H9 (cell line): ENCODE measurements around the gene ALB. TPM values are rescaled to one million over a fixed set of nuclear protein-coding genes. Genes with fewer than 3 reads are reported as not detected.

Experiments used
- DNase-seq: peaks from one replicate; pipeline ENCODE4 v3.0.0-alpha.2; 2017
- H2AFZ ChIP-seq: one replicate; pipeline ENCODE4 v1.6.1; 2013; ENCODE audit warnings: mild to moderate bottlenecking, low read length, control low read depth, moderate library complexity
- H2AK5ac ChIP-seq: 2 replicates; pipeline ENCODE4 v1.6.1; 2013; ENCODE audit warnings: low read length, control low read depth, mixed read lengths; ENCODE audit not compliant: insufficient read length
- H2BK120ac ChIP-seq: one replicate; pipeline ENCODE4 v1.6.1; 2013; ENCODE audit warnings: low read depth, mild to moderate bottlenecking, low read length, control low read depth, inconsistent platforms; ENCODE audit not compliant: poor library complexity, severe bottlenecking
- H2BK12ac ChIP-seq: 2 replicates; pipeline ENCODE4 v1.6.1; 2013; ENCODE audit warnings: low read length, control low read depth, mixed read lengths, low read depth; ENCODE audit not compliant: insufficient read length
- H2BK15ac ChIP-seq: 2 replicates; pipeline ENCODE4 v1.6.1; 2013; ENCODE audit warnings: low read depth, low read length, control low read depth
- H2BK20ac ChIP-seq: one replicate; pipeline ENCODE4 v1.6.1; 2013; ENCODE audit warnings: low read depth, mild to moderate bottlenecking, low read length, control low read depth, inconsistent platforms; ENCODE audit not compliant: poor library complexity, severe bottlenecking
- H2BK5ac ChIP-seq: 2 replicates; pipeline ENCODE4 v1.6.1; 2013; ENCODE audit warnings: low read length, control low read depth, mixed read lengths; ENCODE audit not compliant: insufficient read length
- H3K14ac ChIP-seq: 2 replicates; pipeline ENCODE4 v1.6.1; 2013; ENCODE audit warnings: low read length, control low read depth; ENCODE audit not compliant: insufficient read depth
- H3K18ac ChIP-seq: 2 replicates; pipeline ENCODE4 v1.6.1; 2013; ENCODE audit warnings: low read depth, mild to moderate bottlenecking, mixed read lengths, low read length, control low read depth; ENCODE audit not compliant: insufficient read length
- H3K23ac ChIP-seq: 2 replicates; pipeline ENCODE4 v1.6.1; 2013; ENCODE audit warnings: low read length, control low read depth, mixed read lengths, low read depth; ENCODE audit not compliant: insufficient read length
- H3K23me2 ChIP-seq: 2 replicates; pipeline ENCODE4 v1.6.1; 2013; ENCODE audit warnings: low read depth, mild to moderate bottlenecking, mixed read lengths, low read length, control low read depth; ENCODE audit not compliant: insufficient read length, poor library complexity, severe bottlenecking
- H3K27ac ChIP-seq: 2 replicates; pipeline ENCODE4 v1.5.1; 2013; ENCODE audit warnings: low read length, control low read depth, mixed read lengths, low read depth; ENCODE audit not compliant: insufficient read length
- H3K27me3 ChIP-seq: 2 replicates; pipeline ENCODE4 v1.6.1; 2013; ENCODE audit warnings: low read length, control low read depth, inconsistent platforms; ENCODE audit not compliant: insufficient read depth
- H3K4ac ChIP-seq: 2 replicates; pipeline ENCODE4 v1.6.1; 2013; ENCODE audit warnings: low read depth, mild to moderate bottlenecking, control low read depth, inconsistent platforms, low read length, moderate library complexity
- H3K4me1 ChIP-seq: 2 replicates; pipeline ENCODE4 v1.6.1; 2013; ENCODE audit warnings: low read length, control low read depth, inconsistent platforms; ENCODE audit not compliant: insufficient read depth
- H3K4me2 ChIP-seq: 2 replicates; pipeline ENCODE4 v1.6.1; 2013; ENCODE audit warnings: low read length, control low read depth, mixed read lengths; ENCODE audit not compliant: insufficient read length, insufficient read depth
- H3K56ac ChIP-seq: 2 replicates; pipeline ENCODE4 v1.6.1; 2013; ENCODE audit warnings: low read depth, mild to moderate bottlenecking, mixed read lengths, low read length, control low read depth; ENCODE audit not compliant: insufficient read length
- H3K79me1 ChIP-seq: 2 replicates; pipeline ENCODE4 v1.6.1; 2013; ENCODE audit warnings: low read depth, mild to moderate bottlenecking, moderate library complexity, low read length, control low read depth, inconsistent platforms; ENCODE audit not compliant: insufficient read depth, poor library complexity, severe bottlenecking
- H3K79me2 ChIP-seq: 2 replicates; pipeline ENCODE4 v1.6.1; 2013; ENCODE audit warnings: low read length, control low read depth, inconsistent platforms; ENCODE audit not compliant: insufficient read depth
- H3K9ac ChIP-seq: 2 replicates; pipeline ENCODE4 v1.6.1; 2013; ENCODE audit warnings: low read length, control low read depth, mixed read lengths; ENCODE audit not compliant: insufficient read length; ENCODE audit errors: extremely low read depth
- H3K9me3 ChIP-seq: one replicate; pipeline ENCODE4 v1.6.1; 2013; ENCODE audit warnings: low read depth, low read length, inconsistent platforms; ENCODE audit not compliant: control insufficient read depth
- H3T11ph ChIP-seq: one replicate; pipeline ENCODE4 v1.6.1; 2013; ENCODE audit warnings: mild to moderate bottlenecking, low read length, control low read depth, inconsistent platforms
- H4K20me1 ChIP-seq: one replicate; pipeline ENCODE4 v1.6.1; 2013; ENCODE audit not compliant: control insufficient read depth, insufficient read length, insufficient read depth
- H4K5ac ChIP-seq: 2 replicates; pipeline ENCODE4 v1.6.1; 2013; ENCODE audit warnings: low read depth, mild to moderate bottlenecking, mixed read lengths, low read length, control low read depth; ENCODE audit not compliant: insufficient read length
- H4K8ac ChIP-seq: replicated peaks from 2 replicates; pipeline ENCODE4 v1.6.1; 2013; ENCODE audit warnings: low read length, control low read depth, mixed read lengths, low read depth; ENCODE audit not compliant: insufficient read length
- H4K91ac ChIP-seq: 2 replicates; pipeline ENCODE4 v1.6.1; 2013; ENCODE audit warnings: low read depth, mild to moderate bottlenecking, moderate library complexity, mixed read lengths, low read length, control low read depth; ENCODE audit not compliant: insufficient read length
- H3K27ac Mint-ChIP-seq, 3 experiments: 2 replicates in 2 of 3; 3 replicates in 1 of 3; pipeline ENCODE4 v1.8.0; 2020 to 2021; ENCODE audit warnings: mixed read lengths in 3 of 3, mild to moderate bottlenecking in 1 of 3, moderate library complexity in 1 of 3
- H3K27me3 Mint-ChIP-seq: 2 replicates; pipeline ENCODE4 v1.8.0; 2021; ENCODE audit warnings: low read depth, mild to moderate bottlenecking, moderate library complexity, mixed read lengths
- H3K36me3 Mint-ChIP-seq, 3 experiments: 2 replicates in 2 of 3; 3 replicates in 1 of 3; pipeline ENCODE4 v1.8.0; 2020 to 2021; ENCODE audit warnings: low read depth in 3 of 3, mixed read lengths in 3 of 3; ENCODE audit not compliant: insufficient read depth in 1 of 3
- H3K4me1 Mint-ChIP-seq, 2 experiments: 2 replicates each; pipeline ENCODE4 v1.8.0; 2020; ENCODE audit warnings: mixed read lengths in 2 of 2
- H3K4me3 Mint-ChIP-seq, 2 experiments: 2 replicates in 1 of 2; 3 replicates in 1 of 2; pipeline ENCODE4 v1.8.0; 2020 to 2021; ENCODE audit warnings: mild to moderate bottlenecking in 2 of 2, mixed read lengths in 2 of 2, moderate library complexity in 1 of 2
- H3K9me3 Mint-ChIP-seq, 2 experiments: 2 replicates in 1 of 2; 3 replicates in 1 of 2; pipeline ENCODE4 v1.8.0; 2020; ENCODE audit warnings: mild to moderate bottlenecking in 2 of 2, mixed read lengths in 2 of 2, moderate library complexity in 1 of 2
- CTCF ChIP-seq: fragments of 200-600 bp; sonication (generic); conservative IDR thresholded peaks from 3 replicates; pipeline ENCODE4 v1.8.0; 2021; ENCODE audit warnings: antibody characterized with exemption, mild to moderate bottlenecking
- WGBS: extraction: QIAGEN DNeasy Blood & Tissue Kit; methylation state at CpG from one replicate; pipeline ENCODE4 v1.1.7; 2013; ENCODE audit warnings: missing lambda C conversion rate, low lambda C conversion rate, mixed read lengths; ENCODE audit not compliant: insufficient read length; ENCODE audit errors: extremely low coverage; 5-methylcytosine and 5-hydroxymethylcytosine counted together
- total RNA-seq: library from RNA; stranded (reverse); gene quantifications from 2 replicates; pipeline ENCODE4 v1.2.1, GENCODE V29; 2021

The ALB gene
- total RNA-seq, 1 experiment from 2014 or later, result not detected

- Histone ChIP-seq H4K8ac (no peak overlapping the region), H3K4ac (no peak overlapping the region), H2BK12ac (no peak overlapping the region), H3K4me1 (0 out of 2 replicates have a peak, but pooled peaks cover 2% of the 10 kb centered on the region), H3K14ac (no peak overlapping the region), H3K79me2 (no peaks in the 10 kb centered on the region), H3K27ac (no peak overlapping the region), H4K20me1 (no peaks in the 10 kb centered on the region), H3K18ac (no peak overlapping the region), H3K9me3 (no peaks in the 10 kb centered on the region), H2BK20ac (no peak overlapping the region), H3K27me3 (no peaks in the 10 kb centered on the region), H3K9ac (no peak overlapping the region), H2AFZ (no peak overlapping the region), H3K23me2 (no peaks in the 10 kb centered on the region), H4K91ac (no peak overlapping the region), H3K4me2 (no peak overlapping the region), H2BK15ac (no peak overlapping the region), H2AK5ac (no peak overlapping the region), H4K5ac (no peak overlapping the region), H3K23ac (no peak overlapping the region), H2BK120ac (no peak overlapping the region), H3K56ac (no peak overlapping the region), H2BK5ac (no peak overlapping the region), H3T11ph (no peak overlapping the region), H3K79me1 (no peaks in the 10 kb centered on the region)
- peak overlapping the region in 1 of 3 experiments; percentile 22; a peak in 1 of 7 replicates for H3K27ac Mint-ChIP-seq
- no peak overlapping the region for H3K4me3 Mint-ChIP-seq
- H3K4me1 Mint-ChIP-seq, result peaks cover 10 to 14% of the 10 kb centered on the region in 2 experiments
- H3K36me3 Mint-ChIP-seq, result no peaks in the 10 kb centered on the region
- DNase-seq, result no peak
- no CpG with 5 or more reads among the region's 8 CpGs for WGBS
- no peaks in the 10 kb centered on the region for H3K27me3 Mint-ChIP-seq
- no peak for TF ChIP-seq CTCF
- H3K9me3 Mint-ChIP-seq, result no peaks in the 10 kb centered on the region
These were observed 6.0 kb downstream of the ALB start for GRCh38 chr4:73409978-73410548.
